DMS 273 (cell line): ENCODE data around the gene TPSB2.
"Not testable (repeated sequence)": the region's sequence is repeated elsewhere in the genome, so short reads cannot be mapped to it uniquely, and the experiment has no call there.

Experiments used
- DNase-seq: peaks from one replicate; lab custom pipeline; 2025; ENCODE audit not compliant: unreplicated experiment; lab: John Stamatoyannopoulos, UW

TPSB2 gene

GRCh38 chr16:1262210-1262845 is 32.3 kb upstream of the TPSB2 start:
- no peak for DNase-seq

DNA sequence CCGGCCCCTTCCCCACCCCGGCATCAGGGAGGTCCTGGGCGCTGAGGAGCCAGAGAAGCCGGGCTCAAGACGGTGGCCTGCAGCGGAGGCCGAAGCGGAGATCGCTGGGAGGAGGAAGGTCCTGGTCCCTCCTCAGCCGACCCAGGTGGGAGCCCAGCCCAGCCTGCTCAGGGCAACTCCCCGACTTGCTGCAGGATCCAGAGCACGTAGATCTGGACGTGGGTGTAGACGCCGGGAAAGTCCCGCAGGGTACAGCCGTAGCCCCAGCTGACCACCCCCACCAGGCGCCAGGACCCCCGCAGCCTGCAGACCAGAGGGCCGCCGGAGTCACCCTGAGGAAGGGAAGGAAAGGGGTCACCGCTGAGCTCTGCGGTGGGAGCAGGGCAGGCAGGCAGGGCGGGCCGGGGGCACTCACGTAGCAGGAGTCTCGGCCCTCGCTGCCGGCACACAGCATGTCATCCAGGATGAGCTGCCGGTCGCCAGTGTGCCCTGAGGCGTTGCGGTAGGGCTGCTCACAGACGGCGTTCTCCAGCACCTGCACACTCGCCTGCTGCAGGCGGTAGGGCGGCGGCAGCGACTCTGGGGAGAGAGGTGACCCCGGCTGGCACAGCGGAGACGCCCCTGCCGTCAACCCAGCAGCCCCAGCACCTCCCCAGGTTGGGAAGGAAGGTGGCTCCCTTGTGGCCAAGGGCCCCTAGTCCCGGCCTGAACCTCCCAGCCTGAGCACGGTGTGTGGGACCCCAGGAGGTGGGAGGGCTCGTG is 31.3 kb upstream of the TPSB2 start:
- DNase-seq, result peak; percentile 57

DNA sequence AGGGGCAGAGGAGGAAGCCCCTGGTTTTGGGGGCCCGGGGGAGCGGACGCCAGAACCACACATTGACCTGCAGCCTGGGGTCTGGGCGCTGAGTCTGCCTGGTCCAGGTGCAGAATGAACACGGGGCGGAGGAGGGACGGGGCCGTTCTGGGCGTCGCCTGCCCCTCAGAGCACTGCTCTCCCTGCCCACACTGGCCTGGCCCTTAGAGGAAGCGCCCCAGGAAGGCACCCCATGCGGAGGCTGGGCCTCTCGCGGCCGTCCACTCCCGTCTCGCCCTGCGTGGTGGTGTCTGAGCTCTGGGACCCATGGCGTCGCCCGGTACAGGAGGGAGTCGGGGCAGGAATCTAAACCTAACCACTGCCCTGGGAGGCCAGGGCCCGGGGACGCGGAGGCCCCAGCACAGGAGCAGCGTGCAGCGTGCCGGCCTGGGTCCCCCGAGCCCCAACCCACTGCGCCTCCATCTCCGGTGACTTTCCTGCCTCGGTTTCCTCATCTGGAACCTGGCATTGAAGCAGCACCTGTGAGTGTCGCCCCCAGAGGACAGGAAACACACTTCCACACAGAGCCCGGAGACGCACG is 30.2 kb upstream of the TPSB2 start:
- no peak for DNase-seq

GRCh38 chr16:1259760-1260068 is 29.7 kb upstream of the TPSB2 start:
- no peak for DNase-seq

DNA sequence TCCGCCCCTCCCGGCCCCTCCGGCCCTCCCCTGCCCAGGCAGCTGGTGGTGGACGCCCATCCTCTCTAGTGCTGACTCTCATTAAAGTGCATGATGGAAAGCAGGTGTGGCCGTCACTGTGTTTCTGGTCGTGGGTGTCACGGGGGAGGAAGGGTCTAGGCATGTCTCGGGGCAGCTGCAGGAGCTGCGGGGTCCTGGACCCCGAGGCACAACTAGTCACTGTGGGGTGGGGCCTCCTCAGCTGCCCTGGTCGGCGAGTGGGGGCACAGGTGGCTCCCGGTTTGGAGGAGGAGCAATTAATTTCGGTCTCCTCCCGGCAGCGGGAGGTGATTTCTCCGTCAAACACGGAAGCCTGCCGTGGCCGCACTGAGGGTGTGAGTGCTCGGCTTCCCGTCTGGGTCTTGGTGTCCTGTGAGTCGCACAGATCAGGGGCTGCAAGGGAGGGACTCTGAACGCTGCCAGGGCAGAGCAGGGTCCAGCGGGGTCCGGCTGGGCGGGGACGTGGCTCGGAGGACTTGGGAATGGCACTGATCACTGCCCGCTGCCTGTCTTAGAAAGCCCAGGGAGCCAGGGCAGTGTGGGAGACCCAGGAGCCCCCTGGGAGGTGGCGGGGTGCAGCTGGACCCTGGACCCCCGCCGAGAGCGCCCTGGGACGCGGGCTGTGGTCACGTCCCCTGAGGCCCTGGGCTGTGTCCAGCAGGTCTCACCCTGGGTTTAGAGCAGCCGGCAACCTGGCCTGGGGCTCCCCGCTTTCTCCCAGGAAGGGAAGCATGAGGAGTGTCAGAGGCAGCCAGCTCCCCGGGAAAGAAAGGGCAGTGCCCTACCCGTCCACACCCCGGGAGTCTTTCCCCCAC is 29.1 kb upstream of the TPSB2 start:
- peak; percentile 50 for DNase-seq

- no peak for DNase-seq
Measured at GRCh38 chr16:1258225-1258600, 28.2 kb upstream of the TPSB2 start.

DNA sequence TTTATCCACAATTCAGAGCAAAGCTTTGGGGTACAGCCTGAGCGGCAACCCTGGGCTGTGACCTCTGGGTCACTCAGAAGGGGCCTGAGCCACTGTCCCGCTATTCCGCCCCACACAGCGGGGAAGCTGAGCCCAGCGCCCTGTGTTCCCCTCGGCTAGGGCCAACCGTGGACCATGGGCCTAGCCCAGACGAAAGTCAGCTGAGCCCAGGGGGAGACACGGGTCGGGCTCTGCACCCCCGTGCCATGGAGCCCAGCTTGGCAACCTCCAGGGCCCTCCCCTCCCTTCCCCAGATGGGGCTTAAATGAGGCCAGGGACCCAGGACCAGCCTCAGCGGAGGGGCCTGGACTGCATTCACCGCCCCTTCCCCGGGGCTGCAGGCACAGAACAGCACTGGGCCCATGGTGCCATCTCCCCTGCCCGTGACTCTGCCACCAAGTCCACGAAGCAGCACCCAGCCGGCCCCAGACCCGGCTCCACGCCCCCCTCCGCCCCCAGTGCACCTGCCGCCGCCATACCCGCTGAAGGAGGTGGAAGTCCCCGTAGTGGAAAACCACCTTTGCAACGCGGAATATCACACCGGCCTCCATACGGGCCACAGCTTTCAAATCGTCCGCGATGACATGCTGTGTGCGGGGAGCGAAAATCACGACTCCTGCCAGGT is 27.7 kb upstream of the TPSB2 start:
- DNase-seq, result peak; percentile 55

- no peak for DNase-seq
Measured at GRCh38 chr16:1256874-1257322, 26.9 kb upstream of the TPSB2 start.

GRCh38 chr16:1256296-1256873 is 26.4 kb upstream of the TPSB2 start:
- not testable (repeated sequence) for DNase-seq

DNA sequence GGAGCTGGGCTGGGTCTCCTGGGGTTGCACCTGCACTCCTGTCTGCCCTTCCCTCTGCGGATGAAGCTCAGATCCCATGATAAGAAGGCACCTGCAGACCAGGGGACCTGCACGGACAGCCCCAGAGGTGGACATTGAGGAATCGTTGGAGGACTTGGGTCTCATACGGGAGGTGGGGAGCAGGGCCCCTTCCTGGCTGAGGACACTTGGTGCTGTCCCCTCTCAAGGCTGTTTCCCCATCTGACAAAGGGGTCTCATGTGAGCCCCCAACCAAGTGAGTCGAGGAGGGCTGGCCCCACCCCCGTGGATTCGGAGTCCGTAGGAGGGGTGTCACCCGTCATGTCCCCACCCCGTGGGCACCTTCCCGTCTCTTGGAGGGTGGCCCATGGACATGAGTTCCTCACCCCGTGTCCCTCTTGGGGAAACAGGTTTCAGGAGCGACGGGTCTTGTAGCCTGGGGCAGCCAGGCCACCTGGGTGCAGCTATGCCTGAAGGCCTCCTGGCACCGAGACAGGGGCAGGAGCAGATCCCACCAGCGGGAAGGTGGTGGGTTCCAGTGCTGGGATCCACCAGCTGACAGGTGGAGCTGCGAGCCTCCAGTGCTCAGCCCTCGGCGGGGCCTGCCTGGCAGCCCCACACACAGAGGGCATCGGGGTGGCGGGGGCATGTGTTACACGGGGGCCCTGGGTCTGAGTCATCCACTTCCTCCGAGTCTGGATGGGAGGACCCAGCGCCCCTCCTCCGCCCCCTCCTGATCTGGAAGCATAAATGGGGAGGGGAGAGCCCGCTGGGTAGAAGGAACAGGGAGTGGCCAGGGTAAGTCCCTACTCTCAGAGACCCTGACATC is 25.5 kb upstream of the TPSB2 start, which contains the start of gene TPSD1:
TSS of gene TPSD1 (plus strand) at position 794 of the 847 bp plus-strand sequence. CDS start 212 bp downstream, outside the sequence.
- not testable (repeated sequence) for DNase-seq

DNA sequence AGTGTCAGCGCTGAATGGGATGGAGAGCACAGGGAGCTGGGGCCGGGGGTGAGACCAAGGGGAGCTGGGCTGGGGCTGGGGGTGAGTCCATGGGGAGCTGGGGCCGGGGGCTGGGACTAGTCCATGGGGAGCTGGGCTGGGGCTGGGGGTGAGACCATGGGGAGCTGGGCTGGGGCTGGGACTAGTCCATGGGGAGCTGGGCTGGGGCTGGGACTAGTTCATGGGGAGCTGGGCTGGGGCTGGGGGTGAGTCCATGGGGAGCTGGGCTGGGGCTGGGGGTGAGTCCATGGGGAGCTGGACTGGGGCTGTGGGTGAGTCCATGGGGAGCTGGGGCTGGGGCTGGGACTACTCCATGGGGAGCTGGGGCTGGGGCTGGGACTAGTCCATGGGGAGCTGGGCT is 24.8 kb upstream of the TPSB2 start:
- not testable (repeated sequence) for DNase-seq

GRCh38 chr16:1253701-1254364 is 23.8 kb upstream of the TPSB2 start:
- not testable (repeated sequence) for DNase-seq

GRCh38 chr16:1249031-1249755 is 19.2 kb upstream of the TPSB2 start:
- DNase-seq, result not testable (repeated sequence)

- DNase-seq, result not testable (repeated sequence)
Measured at GRCh38 chr16:1247903-1248537, 18.0 kb upstream of the TPSB2 start.

GRCh38 chr16:1245452-1246020 is 15.6 kb upstream of the TPSB2 start:
- DNase-seq, result no peak

- no peak for DNase-seq
Measured at GRCh38 chr16:1244881-1245280, 14.9 kb upstream of the TPSB2 start.
